ENCODE results near the gene AOPEP.

AOPEP gene

DNA sequence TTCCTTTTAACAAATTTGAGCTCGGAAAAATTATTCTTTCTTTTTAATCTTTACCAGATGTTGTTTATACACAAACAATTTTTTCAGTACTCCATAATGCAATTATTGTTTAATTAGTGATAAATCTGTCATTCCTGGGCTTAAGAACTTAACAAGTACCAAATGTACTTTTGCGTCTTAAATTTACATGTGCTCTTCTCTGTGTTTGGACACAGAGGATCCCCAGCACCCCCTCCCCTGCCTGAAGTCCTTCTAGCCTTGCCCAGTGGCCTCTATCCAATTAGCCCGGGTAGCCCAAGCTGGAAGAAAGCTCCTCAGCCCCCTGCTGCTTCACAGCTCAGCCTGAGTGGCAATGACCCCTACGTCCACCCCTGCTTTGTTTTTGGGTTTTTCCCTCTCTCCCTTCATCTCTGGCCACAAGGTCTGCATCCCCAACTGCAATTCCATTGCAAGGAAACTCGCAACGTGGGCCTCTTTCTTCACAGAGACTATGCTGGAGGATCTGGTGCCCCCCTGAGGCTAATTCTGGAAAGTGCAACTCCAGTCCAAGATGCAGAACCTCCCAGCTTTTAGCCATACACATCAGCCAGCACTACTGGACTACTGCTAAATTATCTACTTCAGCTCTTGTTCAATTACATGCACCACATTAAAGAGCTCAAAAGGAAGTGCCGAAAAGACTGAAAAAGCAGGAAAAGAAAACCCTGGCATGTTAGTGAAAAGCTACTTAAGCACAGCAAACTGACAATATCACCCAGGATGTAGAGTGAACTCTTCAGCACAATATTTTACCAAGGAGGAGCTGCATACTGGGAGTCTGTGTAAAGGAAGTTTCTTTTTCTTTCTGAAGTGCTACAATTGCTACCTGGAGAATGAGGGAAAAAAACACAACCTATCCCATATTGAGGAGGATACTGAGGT lies 404.8 kb downstream of the AOPEP start:
- DNase-seq: peak; percentile 61

DNA sequence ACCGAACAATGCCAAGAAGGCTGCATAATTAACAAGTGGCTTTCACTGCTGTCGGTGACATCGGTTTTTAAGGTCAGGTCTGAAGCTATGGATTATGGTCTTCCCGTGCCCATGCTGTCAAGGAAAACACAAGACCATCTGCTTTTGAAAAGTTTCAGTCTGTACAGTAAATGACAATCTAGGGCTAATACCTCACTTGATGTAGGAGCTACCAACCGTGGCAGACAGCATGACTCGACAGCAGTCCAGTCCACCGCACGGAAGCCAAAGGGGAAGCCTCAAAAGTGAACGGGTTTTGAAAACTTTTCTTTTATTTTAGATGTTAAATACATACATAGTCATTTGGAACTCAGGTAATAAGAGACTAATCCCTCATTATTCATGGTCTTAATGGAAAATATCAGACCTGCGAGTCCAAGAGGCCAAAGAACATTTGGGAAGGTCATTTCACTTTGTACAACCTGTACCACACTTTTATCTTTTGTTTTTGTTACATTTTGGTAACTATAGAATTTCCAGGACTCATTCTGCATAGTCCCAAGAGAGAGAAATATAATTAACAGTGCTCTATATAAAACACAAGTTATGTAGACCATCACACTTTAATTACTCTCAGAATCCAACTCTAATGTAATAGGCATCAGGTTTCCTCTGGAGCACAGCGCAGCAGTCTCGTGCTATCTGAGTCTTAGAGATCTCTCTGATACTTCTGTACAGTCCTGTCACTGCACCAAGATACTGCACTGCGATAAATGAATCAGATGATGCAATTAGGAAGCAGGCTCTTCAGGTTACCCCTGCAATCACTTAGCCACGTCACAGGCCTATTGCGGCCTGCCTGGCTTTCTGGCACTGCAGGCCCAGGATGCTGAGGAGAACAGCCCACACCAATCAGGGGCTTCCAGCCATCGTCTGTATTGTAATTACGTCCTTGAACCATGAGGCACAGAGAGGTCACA lies 406.1 kb downstream of the AOPEP start:
- DNase-seq: no peak

DNA sequence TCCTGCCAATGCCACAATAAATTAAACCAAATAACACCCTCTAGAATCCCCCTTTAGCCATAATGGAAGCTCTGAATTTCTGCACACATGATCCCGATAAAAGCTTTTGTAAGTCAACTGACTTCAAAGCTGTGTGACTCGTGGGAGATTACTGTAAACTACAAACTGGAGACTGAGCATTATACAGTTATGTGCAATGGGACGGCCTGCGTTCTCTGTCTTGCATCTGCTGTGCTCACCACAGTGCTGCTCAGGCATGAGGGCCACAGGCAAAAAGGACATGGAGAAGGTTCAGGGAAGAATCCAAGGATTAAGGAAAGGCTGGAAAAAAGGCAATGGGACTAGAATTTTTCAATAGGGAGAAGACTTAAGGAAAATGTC lies 406.8 kb downstream of the AOPEP start:
- DNase-seq: no peak

DNA sequence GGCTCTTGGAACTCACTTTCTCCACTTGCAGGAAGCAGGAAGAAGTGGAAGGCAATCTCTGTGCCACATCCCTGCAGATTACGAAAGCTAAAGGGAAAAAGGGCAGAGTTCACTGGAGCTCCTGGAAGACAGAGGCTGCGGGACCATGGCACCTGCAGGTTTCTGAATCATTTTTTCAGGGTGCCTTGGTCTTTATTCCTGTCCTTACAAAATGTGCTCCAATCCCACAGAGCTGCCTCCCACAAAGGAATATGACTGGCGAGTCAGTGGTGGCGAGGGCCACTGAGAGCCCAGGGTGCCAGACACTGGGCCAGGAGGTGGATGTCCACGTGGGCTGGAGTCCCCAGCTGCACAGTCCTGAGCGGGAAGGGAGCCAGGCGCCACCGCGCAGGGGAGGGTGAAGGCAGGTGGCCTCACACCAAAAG lies 408.0 kb downstream of the AOPEP start:
- no peak for DNase-seq

DNA sequence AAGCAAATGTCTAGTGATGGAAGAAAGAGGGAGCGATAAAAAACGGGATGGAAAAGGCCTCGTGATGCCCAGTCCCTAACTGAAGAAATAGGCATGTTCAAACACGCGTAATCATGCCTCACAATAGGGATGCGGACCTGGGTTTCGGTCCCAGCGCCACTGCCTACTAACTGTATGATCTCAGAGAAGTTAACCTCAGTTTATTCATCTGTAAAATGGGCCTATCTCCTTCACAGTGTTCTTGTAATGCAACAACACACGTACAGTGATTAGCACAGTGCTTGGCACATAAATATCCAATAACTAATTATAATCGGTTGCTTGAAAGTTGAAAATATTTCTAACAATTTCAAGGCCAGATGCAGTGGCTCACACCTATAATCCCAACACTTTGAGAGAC lies 409.3 kb downstream of the AOPEP start:
- no peak for DNase-seq
